GM18520 (cell line): ENCODE results near the gene HSDL2.

Experiments
- ATAC-seq: cut with Tn5 transposase; IDR thresholded peaks from one replicate; pipeline ENCODE4 v1.9.1; 2021; ENCODE audit not compliant: unreplicated experiment

The HSDL2 gene

DNA sequence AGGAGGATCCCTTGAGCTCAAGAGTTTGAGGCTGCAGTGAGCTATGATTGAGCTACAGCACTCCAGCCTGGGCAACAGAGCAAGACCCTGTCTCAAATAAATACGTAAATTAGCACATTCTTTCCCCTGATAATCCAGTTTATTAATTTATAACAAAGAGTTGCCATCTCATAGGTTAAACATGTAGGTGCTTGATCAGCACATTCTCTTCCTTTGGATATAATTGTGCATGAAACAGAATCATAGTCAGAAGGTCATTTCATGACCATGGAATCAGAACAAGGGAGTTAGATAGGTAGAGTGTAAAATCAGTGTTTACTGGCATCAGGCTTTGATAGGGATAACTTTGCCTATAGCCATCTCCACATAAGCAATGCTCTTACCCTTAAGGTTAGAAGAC lies 63.7 kb downstream of the HSDL2 start:
- no peak for ATAC-seq

DNA sequence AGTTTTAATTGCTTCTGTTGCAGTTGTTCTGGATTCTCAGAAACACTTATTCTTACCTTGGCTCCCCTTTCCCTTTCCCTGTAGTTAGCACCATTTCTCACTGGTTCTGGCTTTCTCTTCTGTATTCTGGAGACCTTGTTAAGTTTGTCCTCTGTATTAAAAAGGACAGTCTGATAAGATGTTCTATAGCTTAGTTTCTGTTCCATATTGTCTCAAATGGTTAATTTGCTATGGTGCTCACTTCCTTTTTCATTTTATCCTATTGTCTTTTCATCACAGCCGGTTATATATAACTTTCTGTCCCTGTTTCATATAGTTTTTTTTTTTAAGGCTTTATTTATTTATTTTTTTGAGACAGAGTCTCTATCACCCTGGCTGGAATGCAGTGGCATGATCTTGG lies 65.3 kb downstream of the HSDL2 start:
- ATAC-seq = no peak

DNA sequence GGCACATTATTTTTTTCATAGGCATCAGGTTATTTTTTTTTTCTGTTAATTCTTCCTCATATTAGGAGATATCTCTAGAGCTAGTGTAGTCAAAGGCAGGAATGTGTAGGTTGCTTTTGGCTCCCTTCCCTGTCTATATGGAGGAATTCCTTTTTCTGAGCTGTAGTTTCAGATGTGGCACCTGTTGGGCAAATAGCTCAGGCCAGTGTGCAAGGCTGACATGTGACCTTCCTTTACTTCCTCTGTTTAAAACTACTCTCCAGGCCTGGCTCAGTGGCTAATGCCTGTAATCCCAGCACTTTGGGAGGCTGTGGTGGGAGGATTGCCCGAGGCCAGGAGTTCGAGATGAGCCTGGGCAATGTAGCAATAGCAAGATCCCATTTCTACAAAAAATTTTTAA lies 66.2 kb downstream of the HSDL2 start:
- no peak for ATAC-seq

DNA sequence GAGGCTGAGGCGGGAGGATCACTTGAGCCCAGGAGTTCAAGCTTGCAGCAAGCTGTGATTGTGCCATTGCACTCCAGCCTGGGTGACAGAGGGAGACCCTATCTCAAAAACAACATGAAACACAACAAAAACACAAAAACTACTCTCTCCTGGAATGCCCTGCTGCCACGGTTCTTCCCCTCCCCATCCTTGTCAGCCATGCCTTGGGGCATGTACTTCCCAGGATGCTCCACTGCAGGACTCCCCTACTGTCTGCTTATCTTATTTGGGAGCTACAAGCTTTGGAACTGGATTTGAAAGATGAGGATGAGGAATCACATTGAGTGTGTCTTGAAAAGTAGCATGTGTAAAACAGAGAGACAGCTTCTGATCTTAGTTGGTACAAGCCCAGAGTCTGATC lies 66.6 kb downstream of the HSDL2 start:
- ATAC-seq = no peak

GRCh38 chr9:112447283-112447761 lies 67.4 kb downstream of the HSDL2 start:
- ATAC-seq = no peak

- ATAC-seq = no peak
Measured at GRCh38 chr9:112462855-112463254, 82.9 kb downstream of the HSDL2 start.

GRCh38 chr9:112465352-112465751 lies 85.4 kb downstream of the HSDL2 start:
- no peak for ATAC-seq

DNA sequence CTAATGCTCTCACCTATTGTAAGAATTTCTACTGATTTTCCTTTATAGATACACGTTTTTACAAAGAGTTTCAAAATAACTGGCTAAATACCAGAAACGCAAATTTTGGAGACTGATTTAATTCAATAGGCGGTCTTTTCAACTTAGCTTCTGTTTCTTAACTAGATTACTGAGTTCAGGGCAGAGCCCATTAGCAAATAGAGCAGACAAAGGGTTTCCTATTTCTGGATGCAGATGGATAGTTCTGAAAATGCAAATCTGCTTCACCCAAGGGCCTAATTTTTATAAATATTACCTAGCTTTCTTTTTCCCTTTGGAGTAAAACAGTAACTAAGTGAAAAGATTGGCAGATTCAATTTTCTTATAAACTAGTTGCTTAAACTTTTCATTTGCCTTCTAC lies 93.1 kb downstream of the HSDL2 start:
- no peak for ATAC-seq

DNA sequence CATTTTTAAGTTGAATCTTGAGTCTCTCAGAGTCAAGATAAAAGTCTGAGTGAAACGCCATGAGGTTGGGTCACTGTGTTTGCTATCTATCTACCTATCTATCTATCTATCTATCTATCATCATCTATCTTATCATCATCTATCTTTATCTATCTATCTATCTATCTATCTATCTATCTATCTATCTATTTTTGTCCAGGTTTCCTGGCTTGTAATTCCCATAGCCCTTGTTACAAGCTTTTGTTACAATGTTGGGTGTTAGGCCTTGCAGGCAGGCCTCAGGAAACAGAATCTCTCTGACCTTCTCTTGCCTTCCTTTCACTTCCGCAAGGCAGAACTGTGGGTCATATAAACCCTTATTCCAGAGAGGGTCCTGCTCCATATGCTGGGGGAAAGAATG lies 94.1 kb downstream of the HSDL2 start:
- ATAC-seq = no peak

DNA sequence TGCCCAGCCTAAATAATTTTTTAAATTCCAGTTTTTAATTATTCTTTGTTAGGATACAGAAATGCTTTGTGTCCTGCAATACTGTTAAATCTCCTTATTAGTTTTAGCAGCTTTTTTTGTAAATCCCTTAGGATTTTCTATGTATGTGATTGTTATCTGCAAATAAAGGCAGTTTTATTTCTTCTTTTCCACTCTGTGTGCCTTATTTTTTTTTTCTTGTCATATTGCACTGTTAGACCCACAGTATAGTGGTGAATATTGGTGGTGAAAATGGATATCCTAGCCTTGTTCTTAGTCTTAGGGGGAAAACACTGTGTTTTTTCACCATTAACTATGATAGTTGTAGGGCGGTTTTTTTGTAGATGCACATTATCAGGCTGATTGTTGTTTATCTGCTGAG lies 95.4 kb downstream of the HSDL2 start:
- ATAC-seq = no peak

- no peak for ATAC-seq
Measured at GRCh38 chr9:112477330-112477729, 97.4 kb downstream of the HSDL2 start.

DNA sequence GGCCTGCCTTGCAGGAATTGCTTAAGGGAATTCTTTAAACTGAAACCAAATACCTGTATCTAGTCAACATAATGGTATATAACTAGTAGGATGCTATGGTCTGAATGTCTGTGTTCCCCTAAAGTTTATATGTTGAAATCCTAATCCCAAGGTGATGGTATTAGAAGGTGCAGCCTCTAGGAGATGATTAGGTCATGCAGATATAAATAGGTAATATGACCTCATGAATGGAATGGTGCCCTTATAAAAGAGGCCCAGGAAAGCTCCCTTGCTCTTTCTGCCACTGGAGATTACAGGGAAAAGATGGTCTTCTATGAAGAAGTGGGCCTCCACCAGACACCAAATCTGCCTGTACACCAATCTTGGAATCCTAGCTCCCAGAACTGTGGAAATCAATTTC lies 99.3 kb downstream of the HSDL2 start:
- ATAC-seq = no peak

GRCh38 chr9:112484607-112485006 lies 104.7 kb downstream of the HSDL2 start:
- no peak for ATAC-seq

DNA sequence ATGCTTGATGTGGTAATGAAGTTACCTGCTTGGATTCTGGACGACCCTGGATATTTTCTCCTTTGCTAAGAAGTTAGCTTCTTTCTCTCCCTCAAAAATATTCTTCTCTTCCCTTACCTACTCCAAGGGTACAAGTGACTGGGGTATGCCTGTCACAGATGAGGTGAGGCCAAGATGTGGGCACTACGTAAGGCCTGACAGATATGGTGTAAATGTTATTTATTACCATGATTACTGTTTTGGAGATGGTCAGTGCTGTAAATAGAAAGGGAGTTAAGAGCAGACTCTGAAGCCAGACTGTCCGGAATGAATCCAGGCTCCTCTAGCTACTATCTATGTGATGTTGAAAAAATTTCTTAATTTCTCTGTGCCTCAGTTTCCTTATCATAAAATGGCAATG lies 105.7 kb downstream of the HSDL2 start:
- ATAC-seq = no peak

DNA sequence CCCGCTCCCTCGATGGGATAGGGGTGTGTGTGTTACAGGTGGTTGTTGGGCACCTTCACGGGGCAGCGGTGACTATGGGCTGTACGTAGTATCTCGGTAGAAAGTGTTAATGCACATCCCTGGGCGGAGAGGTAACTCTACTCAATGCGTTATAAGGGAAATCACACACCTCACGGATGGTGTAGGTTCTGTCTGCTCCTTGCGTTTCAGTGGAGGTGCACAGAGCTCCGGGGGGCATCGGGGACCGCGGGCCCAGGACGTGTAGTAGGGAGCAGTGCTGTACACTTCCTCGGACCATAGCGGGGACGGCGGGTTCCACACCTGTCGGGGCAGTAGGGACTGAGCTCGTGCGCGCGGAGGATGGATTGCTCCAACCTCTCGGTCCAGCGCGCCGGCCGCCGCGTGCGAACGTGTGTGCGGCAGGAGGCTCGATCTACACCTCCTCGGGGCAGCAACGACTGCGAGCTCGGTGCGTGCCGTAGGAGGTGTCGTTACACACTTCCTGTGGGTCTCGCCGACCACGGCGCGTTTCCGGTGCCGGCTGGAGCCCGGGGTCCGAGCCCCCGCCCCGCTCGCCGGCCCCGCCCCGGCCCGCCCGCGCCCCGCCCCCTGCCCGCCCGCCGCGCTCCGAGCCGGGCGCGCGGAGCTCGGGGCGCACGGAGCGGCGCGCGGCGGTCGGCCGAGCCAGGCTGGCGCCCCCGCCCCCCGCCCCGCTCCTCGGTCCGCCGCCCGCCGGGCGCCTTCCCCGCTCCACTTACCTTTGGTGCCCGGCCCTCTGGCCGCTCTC lies 106.5 kb downstream of the HSDL2 start, which contains the start of gene KIAA1958:
Gene KIAA1958 (plus strand): TSS at position 607 of the 787 bp plus-strand sequence. CDS start 87,254 bp downstream, outside the sequence.
- ATAC-seq = peak; percentile 90

DNA sequence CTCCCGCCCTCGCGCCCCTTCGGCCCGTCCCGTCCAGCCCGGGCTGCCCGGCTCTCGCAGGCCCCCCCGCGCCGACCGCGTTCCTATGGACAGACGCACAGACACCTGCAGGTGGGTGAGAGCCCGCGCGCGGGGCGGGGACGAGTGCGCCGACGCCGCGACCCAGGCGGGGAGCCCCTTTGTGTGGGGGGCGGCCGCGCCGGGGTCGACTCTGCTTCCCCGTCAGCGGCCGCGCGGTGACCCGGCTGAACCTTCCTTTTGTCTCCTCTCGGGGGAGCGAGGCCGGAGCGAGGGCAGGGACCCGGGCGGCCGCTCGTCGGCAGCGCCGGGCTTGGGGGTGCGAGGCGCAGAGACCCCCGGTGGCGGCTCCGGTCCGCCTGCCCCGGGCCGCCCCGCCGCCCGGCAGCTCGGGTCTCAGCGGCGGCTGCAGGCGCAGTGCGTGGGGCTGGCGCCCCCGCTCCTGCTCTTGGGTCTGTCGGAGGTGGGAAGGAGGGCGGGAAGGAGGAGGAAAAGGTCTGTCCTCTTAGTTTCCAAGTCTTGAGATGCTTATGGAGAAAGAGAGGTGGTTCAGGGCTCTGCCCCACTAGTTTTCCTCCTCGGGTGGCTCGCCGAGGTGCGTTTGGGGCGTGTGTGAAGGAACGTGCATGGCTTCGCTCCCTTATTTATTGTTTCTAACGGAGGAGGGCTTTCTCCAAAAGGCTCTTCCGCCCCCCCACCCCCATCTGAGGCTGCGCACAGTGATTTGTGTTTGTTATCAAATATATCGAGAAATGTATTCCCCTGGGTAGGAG lies 107.3 kb downstream of the HSDL2 start:
- peak; percentile 39 for ATAC-seq

GRCh38 chr9:112487799-112488340 lies 108.0 kb downstream of the HSDL2 start:
- no peak for ATAC-seq

GRCh38 chr9:112489039-112489546 lies 109.2 kb downstream of the HSDL2 start:
- no peak for ATAC-seq

GRCh38 chr9:112489876-112490666 lies 110.2 kb downstream of the HSDL2 start:
- no peak for ATAC-seq

DNA sequence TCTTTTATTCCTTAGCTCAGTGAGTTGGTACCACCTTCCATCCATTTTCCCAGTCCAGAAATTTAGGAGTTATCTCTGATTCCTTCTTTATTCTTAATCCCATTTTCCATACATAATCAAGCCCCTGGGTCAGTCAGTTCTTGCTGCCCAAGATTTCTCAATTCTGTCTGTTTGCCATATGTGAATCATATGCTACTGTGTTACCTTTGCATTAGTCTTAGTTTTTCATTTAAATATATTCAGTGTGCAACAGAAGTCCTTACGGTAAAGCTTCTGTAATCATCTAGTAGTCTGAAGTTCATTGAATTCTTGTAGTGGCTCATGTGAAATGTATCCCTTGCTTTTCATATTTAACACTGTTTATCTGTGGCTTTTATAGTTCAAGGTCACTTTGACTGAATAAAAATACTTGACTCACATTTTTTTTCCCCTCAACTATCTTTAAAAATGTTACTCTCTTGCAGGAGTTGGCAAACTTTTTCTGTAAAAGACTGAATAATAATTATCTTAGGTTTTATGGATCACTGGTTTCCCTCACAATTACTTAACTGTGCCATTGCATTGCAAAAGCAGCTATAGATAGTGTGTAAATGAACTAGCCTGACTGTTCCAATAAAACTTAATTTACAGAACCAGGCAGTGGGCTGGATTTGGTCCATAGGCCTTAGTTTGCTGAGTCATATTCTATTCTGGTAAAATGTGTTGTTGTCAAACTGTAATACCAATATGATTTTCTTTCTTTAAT lies 113.7 kb downstream of the HSDL2 start:
- no peak for ATAC-seq
